ENCODE data around the gene MRPL28.
A peak's percentile ranks its signal among the peaks of the same experiment; 100 is the strongest.

The MRPL28 gene

GRCh38 chr16:379961-380761 is 9.8 kb upstream of the MRPL28 start:
- Histone ChIP-seq H2AK5ac (ENCODE audit: low read depth, low read length) (peak overlapping the region; percentile 75), H3K4me3 (ENCODE audit: low read length in 2 of 2) (peak overlapping the region; percentile 32 to 78), H2BK120ac (ENCODE audit: low read depth, low read length) (no peak overlapping the region), H3K18ac (ENCODE audit: low read length) (no peak overlapping the region), H4K8ac (ENCODE audit: low read depth, low read length) (no peak overlapping the region), H3K4me1 (ENCODE audit: control insufficient read depth in 2 of 2, insufficient read depth in 1 of 2, low read depth in 1 of 2, low read length in 2 of 2) (peaks cover 20 to 21% of the 10 kb centered on the region in 2 donors), H3K23ac (ENCODE audit: low read depth, low read length, poor library complexity) (no peak overlapping the region), H3K4ac (ENCODE audit: low read length) (no peak overlapping the region), H2AFZ (ENCODE audit: low read length) (no peak overlapping the region), H3K27me3 (ENCODE audit: control insufficient read depth in 3 of 3, insufficient read depth in 3 of 3, low read depth in 1 of 3, low read length in 3 of 3) (peaks cover 0 to 19% (median 7%) of the 10 kb centered on the region in 3 experiments), H4K91ac (ENCODE audit: low read depth, low read length, poor library complexity) (no peak overlapping the region), H3K14ac (ENCODE audit: low read length) (no peak overlapping the region), H3K9me3 (replicated peaks in 1 of 2; ENCODE audit: control insufficient read depth in 2 of 2, insufficient read depth in 1 of 2, low read depth in 1 of 2, low read length in 2 of 2) (no peaks in the 10 kb centered on the region), H2BK5ac (ENCODE audit: low read length) (no peak overlapping the region), H3K79me1 (ENCODE audit: low read depth, low read length) (peaks cover 13% of the 10 kb centered on the region), H3K27ac (replicated peaks; ENCODE audit: low read length) (no peak overlapping the region), H2BK15ac (ENCODE audit: low read length) (no peak overlapping the region), H3K4me2 (ENCODE audit: insufficient read depth, low read length, poor library complexity, severe bottlenecking) (peak overlapping the region; percentile 89), H3K9ac (ENCODE audit: low read depth, low read length, poor library complexity) (no peak overlapping the region), H2BK12ac (ENCODE audit: low read length) (no peak overlapping the region), H3K36me3 (replicated peaks in 1 of 2; ENCODE audit: control insufficient read depth in 2 of 2, insufficient read depth in 2 of 2, low read length in 2 of 2) (peaks cover 9 to 23% of the 10 kb centered on the region in 2 donors)
- WGBS, 2 donors (ENCODE audit: extremely low coverage in 2 of 2, insufficient read length in 2 of 2, insufficient replicate concordance in 1 of 2), result no CpG with 5 or more reads among the region's 27 CpGs
- DNase-seq (ENCODE audit: low spot score), result no peak

GRCh38 chr16:379183-379960 is 9.0 kb upstream of the MRPL28 start:
- no peak overlapping the region for H4K8ac ChIP-seq (ENCODE audit: low read depth, low read length)
- H3K14ac ChIP-seq (ENCODE audit: low read length), result peak overlapping the region; percentile 47
- WGBS, 2 donors (ENCODE audit: extremely low coverage in 2 of 2, insufficient read length in 2 of 2, insufficient replicate concordance in 1 of 2), result no CpG with 5 or more reads among the region's 16 CpGs
- H3K23ac ChIP-seq (ENCODE audit: low read depth, low read length, poor library complexity), result peak overlapping the region; percentile 65
- peak overlapping the region; percentile 13 for H3K18ac ChIP-seq (ENCODE audit: low read length)
- no peak overlapping the region for H2BK5ac ChIP-seq (ENCODE audit: low read length)
- no peak for DNase-seq (ENCODE audit: low spot score)
- peaks cover 13% of the 10 kb centered on the region for H3K79me1 ChIP-seq (ENCODE audit: low read depth, low read length)
- peaks cover 15 to 31% of the 10 kb centered on the region in 2 donors for H3K36me3 ChIP-seq (replicated peaks in 1 of 2; ENCODE audit: control insufficient read depth in 2 of 2, insufficient read depth in 2 of 2, low read length in 2 of 2)
- H2BK15ac ChIP-seq (ENCODE audit: low read length), result peak overlapping the region; percentile 75
- no peak overlapping the region for H3K4me2 ChIP-seq (ENCODE audit: insufficient read depth, low read length, poor library complexity, severe bottlenecking)
- H2BK120ac ChIP-seq (ENCODE audit: low read depth, low read length), result no peak overlapping the region
- no peak overlapping the region for H2AFZ ChIP-seq (ENCODE audit: low read length)
- H4K91ac ChIP-seq (ENCODE audit: low read depth, low read length, poor library complexity), result no peak overlapping the region
- H3K27me3 ChIP-seq (ENCODE audit: control insufficient read depth in 3 of 3, insufficient read depth in 3 of 3, low read depth in 1 of 3, low read length in 3 of 3), result peaks cover 0 to 19% (median 7%) of the 10 kb centered on the region in 3 experiments
- no peak overlapping the region for H3K27ac ChIP-seq (replicated peaks; ENCODE audit: low read length)
- H2BK12ac ChIP-seq (ENCODE audit: low read length), result no peak overlapping the region
- no peaks in the 10 kb centered on the region for H3K9me3 ChIP-seq (replicated peaks in 1 of 2; ENCODE audit: control insufficient read depth in 2 of 2, insufficient read depth in 1 of 2, low read depth in 1 of 2, low read length in 2 of 2)
- peak overlapping the region; percentile 2 to 32 for H3K4me3 ChIP-seq (ENCODE audit: low read length in 2 of 2)
- H3K4ac ChIP-seq (ENCODE audit: low read length), result no peak overlapping the region
- peaks cover 20 to 21% of the 10 kb centered on the region in 2 donors for H3K4me1 ChIP-seq (ENCODE audit: control insufficient read depth in 2 of 2, insufficient read depth in 1 of 2, low read depth in 1 of 2, low read length in 2 of 2)
- H2AK5ac ChIP-seq (ENCODE audit: low read depth, low read length), result peak overlapping the region; percentile 75
- peak overlapping the region; percentile 50 for H3K9ac ChIP-seq (ENCODE audit: low read depth, low read length, poor library complexity)

DNA sequence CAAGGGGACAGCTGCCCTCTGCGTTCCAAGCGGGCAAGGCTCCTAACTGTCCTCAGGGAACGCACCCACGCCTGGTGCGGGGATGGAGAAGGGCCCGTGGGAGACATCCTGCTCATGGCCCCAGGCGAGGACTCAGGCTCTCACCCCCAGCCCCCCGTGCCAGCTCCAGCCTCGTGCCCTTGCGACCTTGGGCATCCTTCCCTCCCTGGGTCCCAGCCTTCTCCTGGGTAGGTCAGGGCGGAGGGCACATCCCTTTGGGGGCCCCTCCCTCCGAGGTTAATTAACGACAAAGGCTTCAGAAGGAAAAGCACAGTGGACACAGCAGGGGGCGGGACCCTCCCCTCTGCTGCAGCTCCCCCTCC is 8.5 kb upstream of the MRPL28 start:
- H3K23ac ChIP-seq (ENCODE audit: low read depth, low read length, poor library complexity), result peak overlapping the region; percentile 65
- H2AK5ac ChIP-seq (ENCODE audit: low read depth, low read length), result peak overlapping the region; percentile 75
- peaks cover 16% of the 10 kb centered on the region for H3K79me1 ChIP-seq (ENCODE audit: low read depth, low read length)
- H2BK15ac ChIP-seq (ENCODE audit: low read length), result peak overlapping the region; percentile 75
- no peak overlapping the region for H2BK12ac ChIP-seq (ENCODE audit: low read length)
- no CpG with 5 or more reads among the region's 14 CpGs for WGBS, 2 donors (ENCODE audit: extremely low coverage in 2 of 2, insufficient read length in 2 of 2, insufficient replicate concordance in 1 of 2)
- H3K4me1 ChIP-seq (ENCODE audit: control insufficient read depth in 2 of 2, insufficient read depth in 1 of 2, low read depth in 1 of 2, low read length in 2 of 2), result peaks cover 15 to 17% of the 10 kb centered on the region in 2 donors
- peaks cover 20 to 37% of the 10 kb centered on the region in 2 donors for H3K36me3 ChIP-seq (replicated peaks in 1 of 2; ENCODE audit: control insufficient read depth in 2 of 2, insufficient read depth in 2 of 2, low read length in 2 of 2)
- no peak for DNase-seq (ENCODE audit: low spot score)
- H3K4me3 ChIP-seq (ENCODE audit: low read length in 2 of 2), result no peak overlapping the region
- no peak overlapping the region for H2BK5ac ChIP-seq (ENCODE audit: low read length)
- no peak overlapping the region for H2AFZ ChIP-seq (ENCODE audit: low read length)
- no peak overlapping the region for H4K91ac ChIP-seq (ENCODE audit: low read depth, low read length, poor library complexity)
- no peak overlapping the region for H3K18ac ChIP-seq (ENCODE audit: low read length)
- no peak overlapping the region for H3K4me2 ChIP-seq (ENCODE audit: insufficient read depth, low read length, poor library complexity, severe bottlenecking)
- no peak overlapping the region for H3K4ac ChIP-seq (ENCODE audit: low read length)
- peaks cover 0 to 16% (median 7%) of the 10 kb centered on the region in 3 experiments for H3K27me3 ChIP-seq (ENCODE audit: control insufficient read depth in 3 of 3, insufficient read depth in 3 of 3, low read depth in 1 of 3, low read length in 3 of 3)
- no peak overlapping the region for H3K9ac ChIP-seq (ENCODE audit: low read depth, low read length, poor library complexity)
- no peak overlapping the region for H3K27ac ChIP-seq (replicated peaks; ENCODE audit: low read length)
- H3K9me3 ChIP-seq (replicated peaks in 1 of 2; ENCODE audit: control insufficient read depth in 2 of 2, insufficient read depth in 1 of 2, low read depth in 1 of 2, low read length in 2 of 2), result no peaks in the 10 kb centered on the region
- no peak overlapping the region for H4K8ac ChIP-seq (ENCODE audit: low read depth, low read length)
- H3K14ac ChIP-seq (ENCODE audit: low read length), result peak overlapping the region; percentile 47
- H2BK120ac ChIP-seq (ENCODE audit: low read depth, low read length), result no peak overlapping the region

Measured in neuronal stem cell (in vitro differentiated cells).